ENCODE measurements around the gene NEU2. TPM values are rescaled to one million over a fixed set of nuclear protein-coding genes. Genes with fewer than 3 reads are reported as not detected.

The NEU2 gene
- polyA plus RNA-seq, 3 donors = not detected

GRCh38 chr2:233075141-233075965 is 42.9 kb downstream of the NEU2 start:
- Histone ChIP-seq H4K20me1 (ENCODE audit: insufficient read depth, low read length) (peaks cover 78% of the 10 kb centered on the region), H3K9ac (ENCODE audit: insufficient read depth, low read length, poor library complexity, severe bottlenecking) (peak overlapping the region; percentile 17), H3K9me3 (replicated peaks in 1 of 2; ENCODE audit: control insufficient read depth in 1 of 2, insufficient read depth in 1 of 2, low read length in 2 of 2) (no peaks in the 10 kb centered on the region), H3K36me3 (replicated peaks in 1 of 2; ENCODE audit: control insufficient read depth in 1 of 2, insufficient read depth in 2 of 2, low read length in 2 of 2) (peaks cover 18 to 51% of the 10 kb centered on the region in 2 donors), H3K27ac (ENCODE audit: low read depth in 1 of 2, low read length in 2 of 2) (peak overlapping the region; percentile 64 to 82), H3K4me3 (replicated peaks in 1 of 3; ENCODE audit: low read depth in 2 of 3, low read length in 3 of 3) (peak overlapping the region in 1 of 3 experiments; percentile 55), H3K27me3 (ENCODE audit: control insufficient read depth in 2 of 2, insufficient read depth in 2 of 2, low read length in 2 of 2) (no peaks in the 10 kb centered on the region), H2AFZ (ENCODE audit: insufficient read depth, low read depth, low read length, poor library complexity, severe bottlenecking) (no peak overlapping the region), H3K79me2 (ENCODE audit: insufficient read depth, low read length) (peaks cover 96% of the 10 kb centered on the region), H3K4me2 (replicated peaks; ENCODE audit: extremely low read depth, low read length, poor library complexity, severe bottlenecking) (peak overlapping the region; percentile 61), H3K4me1 (ENCODE audit: control insufficient read depth in 1 of 2, insufficient read depth in 2 of 2, low read length in 2 of 2) (peaks cover 72 to 84% of the 10 kb centered on the region in 2 donors)
- intact Hi-C loops (cut with micrococcal nuclease) = loop anchor here in 1 of 2 donors (2.0 to 5.0 kb wide), 3 partner anchors 13 to 282 kb away; no protein-coding TSS in a partner anchor
- TF ChIP-seq CTCF (IDR thresholded peaks at IDR 0.05) = no peak
- DNase-seq = peak in 2 of 3 donors; percentile 38 to 68
- H3K27ac Mint-ChIP-seq = no peak overlapping the region
- H3K4me1 Mint-ChIP-seq = peaks cover 33% of the 10 kb centered on the region
- no peak overlapping the region for H3K4me3 Mint-ChIP-seq
- peaks cover 0 to 9% (median 4%) of the 10 kb centered on the region in 7 donors for H3K9me3 Mint-ChIP-seq
- 17% methylated on average over 3 of the region's 6 CpGs for WGBS (ENCODE audit: insufficient coverage)
- no peaks in the 10 kb centered on the region for H3K27me3 Mint-ChIP-seq (ENCODE audit: low read depth in 3 of 3)
- peaks cover 46 to 50% of the 10 kb centered on the region in 2 donors for H3K36me3 Mint-ChIP-seq

- H3K27me3 ChIP-seq (ENCODE audit: control insufficient read depth in 2 of 2, insufficient read depth in 2 of 2, low read length in 2 of 2) = no peaks in the 10 kb centered on the region
- peak overlapping the region; percentile 17 for H3K9ac ChIP-seq (ENCODE audit: insufficient read depth, low read length, poor library complexity, severe bottlenecking)
- H3K9me3 Mint-ChIP-seq = peaks cover 0 to 6% (median 4%) of the 10 kb centered on the region in 7 donors
- no peak for TF ChIP-seq CTCF (IDR thresholded peaks at IDR 0.05)
- H2AFZ ChIP-seq (ENCODE audit: insufficient read depth, low read depth, low read length, poor library complexity, severe bottlenecking) = no peak overlapping the region
- intact Hi-C loops (cut with micrococcal nuclease) = loop anchor here in 1 of 2 donors (2.0 to 5.0 kb wide), 3 partner anchors 13 to 281 kb away; no protein-coding TSS in a partner anchor
- H3K27ac Mint-ChIP-seq = no peak overlapping the region
- peaks cover 34% of the 10 kb centered on the region for H3K4me1 Mint-ChIP-seq
- peaks cover 23 to 57% of the 10 kb centered on the region in 2 donors for H3K36me3 ChIP-seq (replicated peaks in 1 of 2; ENCODE audit: control insufficient read depth in 1 of 2, insufficient read depth in 2 of 2, low read length in 2 of 2)
- peak overlapping the region in 1 of 3 experiments; percentile 55 for H3K4me3 ChIP-seq (replicated peaks in 1 of 3; ENCODE audit: low read depth in 2 of 3, low read length in 3 of 3)
- H3K9me3 ChIP-seq (replicated peaks in 1 of 2; ENCODE audit: control insufficient read depth in 1 of 2, insufficient read depth in 1 of 2, low read length in 2 of 2) = no peaks in the 10 kb centered on the region
- peak; percentile 64 to 76 (median 70) for DNase-seq
- H3K4me3 Mint-ChIP-seq = no peak overlapping the region
- no peaks in the 10 kb centered on the region for H3K27me3 Mint-ChIP-seq (ENCODE audit: low read depth in 3 of 3)
- peaks cover 75 to 85% of the 10 kb centered on the region in 2 donors for H3K4me1 ChIP-seq (ENCODE audit: control insufficient read depth in 1 of 2, insufficient read depth in 2 of 2, low read length in 2 of 2)
- H3K4me2 ChIP-seq (replicated peaks; ENCODE audit: extremely low read depth, low read length, poor library complexity, severe bottlenecking) = peak overlapping the region; percentile 61
- peaks cover 77% of the 10 kb centered on the region for H4K20me1 ChIP-seq (ENCODE audit: insufficient read depth, low read length)
- 0% methylated on average over 1 of the region's 2 CpGs for WGBS (ENCODE audit: insufficient coverage)
- H3K36me3 Mint-ChIP-seq = peaks cover 50 to 53% of the 10 kb centered on the region in 2 donors
- peak overlapping the region; percentile 64 to 82 for H3K27ac ChIP-seq (ENCODE audit: low read depth in 1 of 2, low read length in 2 of 2)
- H3K79me2 ChIP-seq (ENCODE audit: insufficient read depth, low read length) = peaks cover 96% of the 10 kb centered on the region
Measured at GRCh38 chr2:233075966-233076339, 43.5 kb downstream of the NEU2 start.

Data from CD14-positive monocyte (primary cell).